Activated CD4-positive, CD25-positive, alpha-beta regulatory T cell treated with anti-CD3 and anti-CD28 coated beads, Interleukin-2, amount 50 U/mL, for 72 hours (primary cell): Measurements from ENCODE around the gene TFEB.

Experiments used
- DNase-seq: peaks from one replicate; pipeline ENCODE4 v3.0.0; 2021

TFEB gene

GRCh38 chr6:41671376-41671775 is 64.0 kb downstream of the TFEB start:
- no peak for DNase-seq

GRCh38 chr6:41670703-41671360 is 64.6 kb downstream of the TFEB start:
- no peak for DNase-seq

GRCh38 chr6:41668968-41669367 is 66.4 kb downstream of the TFEB start:
- no peak for DNase-seq

- DNase-seq = no peak
Observed at GRCh38 chr6:41667195-41667594, 68.2 kb downstream of the TFEB start.

DNA sequence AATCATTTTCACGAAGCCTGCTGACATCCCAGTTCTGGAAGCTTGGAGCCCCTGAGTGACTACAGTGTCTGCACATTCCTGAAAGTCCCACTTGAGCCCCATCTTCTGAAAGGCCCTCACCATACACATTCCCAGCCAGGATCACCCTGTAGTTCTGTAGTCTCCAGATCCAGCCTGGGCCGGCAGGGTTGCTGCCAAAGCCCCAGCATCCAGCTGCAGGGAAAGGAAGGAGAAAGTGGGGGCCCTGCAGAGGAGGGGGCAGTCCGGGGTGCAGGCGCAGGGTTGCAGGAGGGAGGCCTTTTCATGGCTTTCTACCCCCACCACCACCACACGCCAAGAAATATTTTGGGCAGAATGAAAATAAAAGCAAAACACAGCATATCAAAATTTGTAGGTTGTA is 71.1 kb downstream of the TFEB start:
- no peak for DNase-seq

- DNase-seq = no peak
Observed at GRCh38 chr6:41663568-41663967, 71.8 kb downstream of the TFEB start.

- no peak for DNase-seq
Observed at GRCh38 chr6:41659935-41660334, 75.5 kb downstream of the TFEB start.

DNA sequence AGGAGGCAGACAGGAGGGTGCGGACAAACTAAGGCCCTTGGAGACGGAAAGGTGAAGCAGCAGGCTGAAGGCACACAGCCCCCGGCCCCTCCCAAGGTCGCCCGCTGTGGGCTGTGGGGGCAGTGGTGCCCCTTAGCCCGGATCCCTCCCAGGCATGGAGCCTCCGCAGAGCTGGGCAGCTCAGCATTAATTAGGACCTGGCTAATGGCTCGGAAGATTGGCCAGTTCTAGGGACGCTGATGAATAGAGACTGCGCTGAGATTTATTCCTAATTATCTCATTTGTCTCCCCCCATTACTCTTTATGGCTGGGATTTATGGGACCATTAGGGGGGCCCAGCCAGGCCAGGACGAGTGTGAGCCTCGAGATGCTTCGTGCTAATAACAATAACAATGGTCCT is 76.8 kb downstream of the TFEB start:
- DNase-seq = no peak

DNA sequence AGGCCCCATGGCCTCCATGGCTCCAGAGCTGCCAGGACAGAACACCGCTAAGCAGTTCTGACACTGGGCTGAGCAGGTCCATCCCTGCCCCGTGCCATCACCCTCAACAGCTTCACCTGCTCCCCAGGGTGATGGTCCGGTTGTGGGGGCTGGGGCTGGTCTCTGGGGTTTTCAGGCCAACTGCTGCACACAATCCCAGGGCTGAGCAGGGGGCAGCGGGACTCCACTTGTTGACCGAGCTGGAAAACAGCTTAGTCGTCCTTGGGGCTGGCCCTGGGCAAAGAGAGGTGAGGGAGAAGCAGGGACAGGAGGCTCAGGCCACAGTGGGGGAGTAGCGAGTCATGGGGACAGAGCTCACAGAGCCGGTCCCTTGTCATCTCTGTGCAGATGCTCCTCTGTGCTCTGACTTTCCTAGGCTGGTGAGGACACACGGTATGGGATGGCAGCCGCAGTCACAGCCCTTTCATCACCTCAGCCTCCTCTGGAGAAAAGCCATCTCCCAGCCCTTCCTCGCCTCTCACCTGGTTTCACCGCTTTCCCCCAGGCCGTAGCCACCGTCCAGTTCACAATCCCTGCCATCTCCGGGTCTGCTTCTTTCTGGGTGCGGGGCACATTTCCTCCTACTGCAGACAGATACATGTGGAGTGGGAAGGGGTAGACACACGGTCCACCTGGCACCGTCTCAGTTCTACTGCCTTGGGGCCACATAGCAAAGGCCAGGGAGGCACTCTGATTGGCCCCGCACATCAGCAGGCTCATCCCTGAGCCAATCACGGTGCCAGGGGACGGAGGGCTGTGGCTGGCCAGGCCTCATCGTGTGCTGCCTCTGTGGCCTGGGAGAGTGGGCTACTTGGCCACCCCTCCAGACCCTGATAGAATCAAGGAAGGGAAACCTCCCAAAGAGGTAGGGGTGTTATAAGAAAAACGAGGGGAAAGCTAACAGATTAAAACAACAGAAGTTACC is 78.0 kb downstream of the TFEB start:
- no peak for DNase-seq

DNA sequence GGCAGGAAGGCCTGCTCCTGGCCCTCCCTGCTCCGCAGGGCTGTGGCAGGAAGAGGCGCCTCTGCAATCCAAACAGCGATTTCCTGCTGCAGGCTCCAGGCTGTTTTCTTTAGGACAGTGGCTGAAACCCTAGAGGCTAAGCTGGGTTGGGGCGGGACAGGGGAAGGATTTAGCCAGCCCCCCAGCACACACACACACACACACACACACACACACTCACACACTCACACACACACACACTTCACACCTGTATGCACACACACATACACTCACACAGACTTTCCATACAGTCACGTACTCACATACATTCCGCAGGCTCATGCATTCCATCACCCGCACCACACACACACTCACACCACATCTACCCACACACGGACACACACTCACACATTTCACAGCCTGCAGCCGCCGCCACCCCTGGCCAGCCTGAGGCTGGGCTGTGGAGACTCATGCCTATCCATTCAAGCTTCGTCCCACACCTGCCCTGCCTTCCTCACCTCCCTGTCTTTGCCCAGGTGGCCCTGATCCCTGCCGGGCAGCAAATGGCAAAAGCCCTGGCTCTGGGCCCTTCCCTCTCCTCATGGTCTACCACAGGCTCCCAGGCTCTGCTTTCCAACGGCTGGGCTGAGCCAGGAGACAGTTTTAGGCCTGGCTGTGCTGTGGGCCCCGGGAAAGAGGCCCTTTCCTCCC is 79.3 kb downstream of the TFEB start:
- no peak for DNase-seq

- no peak for DNase-seq
Observed at GRCh38 chr6:41655646-41656001, 79.8 kb downstream of the TFEB start.

GRCh38 chr6:41655176-41655575 is 80.2 kb downstream of the TFEB start:
- no peak for DNase-seq

DNA sequence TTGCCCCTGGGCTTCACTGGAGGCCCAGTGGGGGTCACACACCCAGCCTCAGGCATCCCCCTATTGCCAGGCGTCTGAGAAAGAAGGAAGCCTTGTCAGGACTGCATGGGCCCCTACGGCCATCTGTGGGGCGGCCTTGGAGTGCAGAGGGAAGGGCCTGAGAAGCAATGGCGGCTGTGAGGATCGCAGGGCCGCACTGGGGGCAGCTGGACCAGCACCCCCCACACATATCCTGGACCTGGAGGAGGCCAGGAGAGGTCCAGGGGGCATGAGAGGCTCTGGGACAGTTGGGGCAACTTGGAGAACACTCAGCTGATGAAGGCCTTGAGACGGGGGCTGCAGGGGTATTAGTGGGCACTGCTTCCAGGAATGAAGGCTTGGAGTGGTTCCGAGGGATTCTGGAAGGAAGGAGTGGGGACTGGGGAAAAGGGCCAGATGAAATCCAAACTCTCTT is 80.7 kb downstream of the TFEB start:
- no peak for DNase-seq

GRCh38 chr6:41654151-41654697 is 81.2 kb downstream of the TFEB start:
- DNase-seq = no peak

DNA sequence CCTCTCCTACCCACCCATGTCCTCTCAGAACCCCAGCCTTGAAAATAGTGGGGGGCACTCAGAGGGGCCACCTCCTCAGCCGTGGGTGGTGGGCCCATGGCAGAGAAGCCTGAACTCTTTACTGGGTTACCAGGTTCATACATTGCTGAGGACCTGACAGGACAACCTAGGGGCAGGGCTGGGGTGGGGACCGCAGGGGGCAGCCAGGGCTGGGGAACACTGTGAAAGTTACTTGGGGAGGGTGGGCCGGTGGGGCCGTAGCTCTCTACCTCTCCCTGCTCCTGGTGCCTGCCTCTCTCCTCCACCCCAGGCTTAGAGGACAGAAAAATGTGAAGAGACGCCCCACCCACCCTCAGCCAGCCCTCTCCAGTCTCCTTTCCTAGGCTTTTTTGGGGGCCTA is 81.7 kb downstream of the TFEB start:
- DNase-seq = no peak

GRCh38 chr6:41652866-41653652 is 82.3 kb downstream of the TFEB start:
- DNase-seq = no peak

DNA sequence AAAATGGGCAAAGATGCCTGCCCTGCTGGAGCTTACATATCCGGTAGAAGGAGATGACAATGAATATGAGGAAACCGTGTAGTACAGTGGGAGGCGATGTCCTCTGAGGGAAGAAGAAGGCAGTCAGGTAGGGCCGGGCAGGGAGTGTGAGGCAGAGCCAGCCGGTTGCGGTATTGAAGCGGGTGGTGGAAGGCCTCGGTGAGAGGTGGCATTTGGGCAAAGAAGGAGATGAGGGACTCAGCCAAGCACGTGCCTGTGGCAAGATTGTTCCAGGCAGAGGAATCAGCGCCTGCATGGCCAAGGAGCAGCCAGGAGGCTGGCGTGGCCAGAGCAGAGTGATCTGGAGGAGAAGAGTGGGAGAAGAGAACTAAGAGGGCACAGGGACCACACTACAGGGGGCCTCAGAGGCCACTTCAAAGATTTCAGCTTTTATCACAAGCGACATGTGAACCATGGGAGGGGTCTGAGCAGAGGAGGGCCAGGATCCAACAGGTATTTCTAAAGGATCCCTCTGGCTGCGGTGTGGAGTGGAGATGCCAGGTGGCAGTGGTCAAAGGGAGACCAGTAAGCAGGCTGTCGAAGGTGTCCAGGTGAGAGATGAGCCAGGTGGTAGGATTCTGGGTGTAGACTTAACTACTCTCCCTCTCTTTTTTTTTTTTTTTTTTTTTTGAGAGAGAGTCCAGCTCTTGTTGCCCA is 83.3 kb downstream of the TFEB start:
- no peak for DNase-seq

- DNase-seq = no peak
Observed at GRCh38 chr6:41651246-41651961, 84.0 kb downstream of the TFEB start.

DNA sequence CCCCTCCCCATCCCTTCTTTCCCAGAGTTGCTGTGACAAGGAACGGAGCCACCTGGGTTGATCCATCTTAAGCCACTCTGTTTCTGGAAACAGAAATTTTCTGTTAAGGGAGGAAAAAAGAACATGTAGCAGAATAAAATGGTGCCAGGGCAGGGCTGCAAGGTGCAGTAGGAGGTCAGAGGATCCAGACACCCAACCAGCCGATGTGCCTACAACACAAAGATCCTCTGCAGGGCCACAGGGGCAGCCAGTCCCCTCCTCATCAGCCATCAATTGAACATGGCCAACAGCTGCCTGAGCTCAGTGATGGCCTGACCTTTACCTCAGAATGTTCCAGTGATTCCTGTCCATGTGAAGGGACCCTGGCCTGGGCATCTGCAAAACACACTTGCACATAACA is 85.3 kb downstream of the TFEB start:
- DNase-seq = no peak

DNA sequence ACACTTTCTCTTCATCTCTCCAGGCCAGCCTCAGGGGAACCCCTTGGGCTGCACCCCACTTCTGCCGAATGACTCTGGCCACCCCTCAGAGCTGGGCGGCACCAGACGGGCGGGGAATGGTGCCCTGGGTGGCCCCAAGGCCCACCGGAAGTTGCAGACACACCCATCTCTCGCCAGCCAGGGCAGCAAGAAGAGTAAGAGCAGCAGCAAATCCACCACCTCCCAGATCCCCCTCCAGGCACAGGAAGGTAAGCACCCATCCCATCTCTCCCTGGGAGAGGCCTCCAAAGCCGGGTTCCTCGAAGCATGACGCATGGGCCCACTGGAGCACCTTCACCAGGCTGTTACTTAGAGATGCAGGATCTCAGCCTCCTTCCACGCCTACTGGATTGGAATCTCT is 85.8 kb downstream of the TFEB start:
- DNase-seq = no peak

DNA sequence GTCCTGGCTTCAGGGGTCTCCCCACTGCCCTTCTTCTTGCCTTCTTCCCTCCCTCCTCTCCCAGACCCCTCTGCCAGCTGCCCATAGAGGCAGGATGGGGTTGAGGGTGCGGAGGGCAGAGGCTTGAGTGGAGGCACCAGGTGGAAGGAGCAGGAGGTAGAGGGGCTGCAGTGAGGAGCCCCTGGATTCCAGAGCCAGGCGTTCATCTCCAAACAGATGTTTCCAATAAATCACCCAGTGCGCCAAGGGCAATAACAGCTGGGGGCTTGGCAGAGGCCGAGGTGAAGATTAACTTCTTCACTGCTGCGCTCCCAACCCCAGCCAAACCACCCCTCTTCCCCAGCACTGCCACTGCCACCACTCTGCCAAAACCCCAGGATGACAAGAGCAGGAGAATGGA is 86.5 kb downstream of the TFEB start:
- no peak for DNase-seq
